ENCODE results near the gene TNK2.
"Not testable (repeated sequence)": the region's sequence is repeated elsewhere in the genome, so short reads cannot be mapped to it uniquely, and the experiment has no call there.

TNK2 gene

DNA sequence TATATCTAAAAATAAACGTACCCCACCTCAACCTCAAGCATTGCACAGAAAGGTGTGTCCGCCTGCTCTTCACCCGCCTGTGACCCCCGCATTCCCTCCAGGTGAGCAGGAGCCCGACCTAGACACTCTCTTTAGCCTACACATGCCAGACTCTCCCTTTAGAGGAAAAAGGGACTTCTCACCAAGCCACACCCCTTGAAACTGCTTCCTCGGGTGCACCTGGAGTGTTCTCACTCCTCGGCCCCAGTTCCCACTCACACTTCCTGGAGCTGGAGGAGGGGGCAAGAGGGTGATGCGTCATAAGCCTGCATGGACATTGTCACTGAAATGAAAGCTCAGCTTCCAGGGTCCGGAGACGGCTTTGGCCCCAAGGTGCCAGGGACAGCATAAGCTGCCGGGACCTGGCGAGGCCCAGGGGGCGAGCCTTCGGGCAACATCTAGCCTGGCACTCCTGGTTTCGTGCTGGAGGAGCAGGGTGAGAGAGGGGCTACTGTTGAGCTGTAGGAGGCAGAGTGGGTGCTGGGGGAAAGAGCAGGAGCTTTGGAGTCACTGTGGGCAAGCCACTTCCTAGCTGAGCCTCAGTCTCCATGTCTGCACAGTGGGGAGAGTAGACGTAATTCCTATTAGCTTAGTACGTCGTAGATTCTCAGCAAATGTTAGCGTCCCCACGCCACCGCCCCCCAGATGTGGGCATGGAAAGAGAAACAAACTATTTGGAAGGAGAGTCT is 86.8 kb downstream of the TNK2 start:
- DNase-seq (ENCODE audit: low read depth) = no peak

- no peak for DNase-seq (ENCODE audit: low read depth)
Observed at GRCh38 chr3:195820901-195821300, 87.5 kb downstream of the TNK2 start.

- no peak for DNase-seq (ENCODE audit: low read depth)
Observed at GRCh38 chr3:195820186-195820585, 88.2 kb downstream of the TNK2 start.

DNA sequence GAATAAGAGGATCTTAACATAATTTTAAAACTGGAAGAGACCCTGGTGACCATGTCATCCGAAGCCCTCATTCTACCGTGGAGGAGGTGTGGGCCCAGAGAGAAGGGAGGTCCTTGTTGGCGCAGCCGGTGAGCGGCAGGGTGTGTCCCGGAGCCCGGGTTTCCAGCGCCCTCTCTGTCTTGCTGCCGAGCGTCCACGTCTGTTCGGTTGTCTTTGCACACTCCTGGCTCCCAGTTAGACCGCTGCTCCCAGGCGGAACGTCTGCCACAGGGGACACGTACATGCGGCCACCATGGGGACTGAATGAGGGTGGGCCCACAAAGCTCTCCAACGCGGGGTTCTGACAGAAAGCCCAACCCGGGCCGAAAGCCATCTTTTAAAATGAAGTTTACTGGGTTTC is 90.0 kb downstream of the TNK2 start:
- DNase-seq (ENCODE audit: low read depth) = no peak

DNA sequence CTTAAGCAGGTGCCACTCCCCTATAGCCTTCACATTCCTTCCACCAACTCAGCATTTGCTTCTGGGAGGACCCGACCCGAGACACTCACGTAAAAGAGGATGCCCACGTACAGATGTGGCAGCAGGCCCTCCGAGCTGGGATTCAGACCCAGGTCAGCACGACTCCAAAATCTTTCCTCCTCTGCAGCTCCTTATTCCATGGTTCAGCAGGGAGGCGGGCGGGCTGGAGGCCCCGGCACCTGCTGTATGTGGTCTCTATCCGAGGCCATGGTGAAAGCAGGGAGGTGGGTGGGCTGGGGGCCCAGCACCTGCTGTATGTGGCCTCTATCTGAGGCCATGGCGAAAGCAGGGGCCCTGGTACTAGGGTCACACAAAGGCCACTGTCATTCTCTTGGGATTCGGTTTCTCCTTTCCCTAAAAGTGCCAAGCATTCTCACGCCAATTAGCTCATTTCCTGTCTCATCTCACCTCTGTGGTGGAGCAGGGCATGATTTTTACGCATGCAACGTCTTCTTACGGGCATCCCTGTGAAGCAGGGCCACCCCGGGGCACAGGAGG is 90.7 kb downstream of the TNK2 start:
- no peak for DNase-seq (ENCODE audit: low read depth)

DNA sequence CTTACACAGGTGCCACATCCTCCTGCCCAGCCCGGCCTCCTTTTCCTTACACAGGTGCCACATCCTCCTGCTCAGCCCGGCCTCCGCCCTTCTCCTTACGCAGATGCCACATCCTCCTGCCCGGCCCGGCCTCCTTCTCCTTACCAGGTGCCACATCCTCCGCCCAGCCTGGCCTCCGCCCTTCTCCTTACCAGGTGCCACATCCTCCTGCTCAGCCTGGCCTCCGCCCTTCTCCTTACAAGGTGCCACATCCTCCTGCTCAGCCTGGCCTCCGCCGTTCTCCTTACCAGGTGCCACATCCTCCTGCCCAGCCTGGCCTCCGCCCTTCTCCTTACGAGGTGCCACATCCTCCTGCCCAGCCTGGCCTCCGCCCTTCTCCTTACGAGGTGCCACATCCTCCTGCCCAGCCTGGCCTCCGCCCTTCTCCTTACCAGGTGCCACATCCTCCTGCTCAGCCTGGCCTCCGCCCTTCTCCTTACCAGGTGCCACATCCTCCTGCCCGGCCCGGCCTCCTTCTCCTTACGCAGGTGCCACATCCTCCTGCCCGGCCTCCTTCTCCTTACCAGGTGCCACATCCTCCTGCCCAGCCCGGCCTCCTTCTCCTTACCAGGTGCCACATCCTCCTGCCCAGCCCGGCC is 92.0 kb downstream of the TNK2 start:
- not testable (repeated sequence) for DNase-seq (ENCODE audit: low read depth)

GRCh38 chr3:195815169-195815771 is 93.1 kb downstream of the TNK2 start:
- DNase-seq (ENCODE audit: low read depth) = no peak

- no peak for DNase-seq (ENCODE audit: low read depth)
Observed at GRCh38 chr3:195813916-195814640, 94.3 kb downstream of the TNK2 start.

All from stimulated activated CD8-positive, alpha-beta memory T cell treated with anti-CD3 and anti-CD28 coated beads, Interleukin-15, amount 100 ng/mL, for 1 hour (primary cell).